Stimulated activated naive CD8-positive, alpha-beta T cell treated with anti-CD3 and anti-CD28 coated beads, Interleukin-15, amount 100 ng/mL, for 72 hours (primary cell): Measurements from ENCODE around the gene SAMD3.
"Not testable (repeated sequence)": the region's sequence is repeated elsewhere in the genome, so short reads cannot be mapped to it uniquely, and the experiment has no call there.

Experiments
- ATAC-seq: fragments of 150-1000 bp; cut with Tn5 transposase; 2 replicates; pipeline ENCODE4 v1.10.0; 2021; ENCODE audit warnings: mild to moderate bottlenecking, moderate library complexity
- DNase-seq, 2 donors: peaks; one replicate each; pipeline ENCODE4 v3.0.0; 2021 to 2022
- H3K27ac Mint-ChIP-seq, 2 donors: one replicate each; pipeline ENCODE4 v1.8.0; 2022; ENCODE audit warnings: mild to moderate bottlenecking in 2 of 2, mixed read lengths in 2 of 2, moderate library complexity in 2 of 2
- H3K27me3 Mint-ChIP-seq: one replicate; pipeline ENCODE4 v1.8.0; 2022; ENCODE audit warnings: mixed read lengths
- H3K4me1 Mint-ChIP-seq: one replicate; pipeline ENCODE4 v1.8.0; 2022; ENCODE audit warnings: mild to moderate bottlenecking, mixed read lengths
- H3K4me3 Mint-ChIP-seq, 2 donors: one replicate each; pipeline ENCODE4 v1.8.0; 2022; ENCODE audit warnings: mild to moderate bottlenecking in 2 of 2, mixed read lengths in 2 of 2, moderate library complexity in 1 of 2
- H3K9me3 Mint-ChIP-seq, 2 donors: one replicate each; pipeline ENCODE4 v1.8.0; 2022; ENCODE audit warnings: mixed read lengths in 2 of 2

SAMD3 gene

DNA sequence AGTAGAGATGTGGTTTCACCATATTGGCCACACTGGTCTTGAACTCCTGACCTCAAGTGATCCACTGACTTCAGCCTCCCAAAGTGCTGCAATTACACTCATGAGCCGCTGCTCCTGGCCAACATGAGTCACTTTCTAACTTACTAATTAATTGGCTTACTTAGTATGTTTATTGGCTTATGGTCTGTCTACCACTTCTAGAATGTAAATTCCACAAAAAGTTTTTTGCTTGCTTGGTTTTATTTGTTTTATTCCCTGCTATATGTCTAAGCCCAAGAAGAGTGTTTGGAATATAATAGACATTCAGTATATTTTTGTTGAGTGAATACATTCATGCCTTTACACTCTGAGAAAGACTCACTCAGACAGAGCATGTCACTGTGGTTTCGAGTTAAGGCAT is 86.0 kb downstream of the SAMD3 start:
- ATAC-seq (no peak), DNase-seq (no peak)
- H3K27me3 Mint-ChIP-seq, result no peaks in the 10 kb centered on the region
- H3K27ac Mint-ChIP-seq, result no peak overlapping the region
- no peaks in the 10 kb centered on the region for H3K9me3 Mint-ChIP-seq
- peaks cover 63% of the 10 kb centered on the region for H3K4me1 Mint-ChIP-seq
- H3K4me3 Mint-ChIP-seq, result no peak overlapping the region

DNA sequence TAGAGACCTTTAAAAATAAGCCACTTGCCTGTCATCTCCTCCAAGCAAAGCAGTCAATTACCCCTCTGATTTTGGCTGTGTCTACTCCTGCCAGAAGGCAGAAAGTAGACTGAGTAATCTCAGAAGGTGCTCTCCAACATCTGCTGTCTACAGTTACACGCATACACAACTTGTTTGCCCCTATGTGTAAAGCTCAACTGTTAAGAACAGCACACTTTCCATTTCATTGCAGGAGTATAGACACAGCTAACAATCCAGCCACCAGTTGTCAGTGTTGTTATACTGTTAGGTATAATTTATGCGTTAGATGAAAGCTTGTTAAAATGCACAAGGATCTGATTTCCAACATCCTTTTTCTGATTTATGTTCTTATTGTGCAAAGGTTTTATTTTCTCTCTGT is 88.2 kb downstream of the SAMD3 start:
- H3K4me3 Mint-ChIP-seq, result no peak overlapping the region

DNA sequence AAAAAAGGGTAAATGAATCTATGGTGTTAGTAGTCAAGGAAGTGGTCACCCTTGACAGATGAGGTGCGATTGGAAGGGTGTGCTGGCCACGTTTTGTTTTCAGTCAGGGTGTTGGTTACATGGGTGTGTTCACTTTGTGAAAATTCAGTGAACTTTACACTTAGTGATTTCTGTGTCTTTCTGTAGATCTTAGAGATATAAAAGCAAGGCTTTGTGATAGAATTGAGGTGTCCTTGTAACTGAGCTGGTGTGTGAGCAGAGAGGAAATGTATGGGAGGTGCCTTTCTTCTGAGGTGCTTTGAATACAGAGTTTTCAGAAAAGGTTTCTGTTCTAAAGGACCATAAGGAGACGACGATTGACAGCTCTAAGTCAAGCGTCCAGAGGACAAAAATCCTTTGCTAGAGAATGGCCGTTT is 90.5 kb downstream of the SAMD3 start:
- Mint-ChIP-seq H3K27ac (peak overlapping the region; percentile 56 to 86), H3K4me1 (peaks cover 74% of the 10 kb centered on the region), H3K27me3 (no peaks in the 10 kb centered on the region), H3K4me3 (peak overlapping the region; percentile 62 to 78), H3K9me3 (no peaks in the 10 kb centered on the region)
- ATAC-seq (peak; percentile 96), DNase-seq (peak; percentile 36 to 71)

More for the DNA sequence above, 88.2 kb downstream of the SAMD3 start:
- DNase-seq, result no peak
- Mint-ChIP-seq H3K27ac (peak overlapping the region in 1 of 2 donors; percentile 4), H3K9me3 (no peaks in the 10 kb centered on the region), H3K4me1 (peaks cover 82% of the 10 kb centered on the region), H3K27me3 (no peaks in the 10 kb centered on the region)
- ATAC-seq, result peak; percentile 41

DNA sequence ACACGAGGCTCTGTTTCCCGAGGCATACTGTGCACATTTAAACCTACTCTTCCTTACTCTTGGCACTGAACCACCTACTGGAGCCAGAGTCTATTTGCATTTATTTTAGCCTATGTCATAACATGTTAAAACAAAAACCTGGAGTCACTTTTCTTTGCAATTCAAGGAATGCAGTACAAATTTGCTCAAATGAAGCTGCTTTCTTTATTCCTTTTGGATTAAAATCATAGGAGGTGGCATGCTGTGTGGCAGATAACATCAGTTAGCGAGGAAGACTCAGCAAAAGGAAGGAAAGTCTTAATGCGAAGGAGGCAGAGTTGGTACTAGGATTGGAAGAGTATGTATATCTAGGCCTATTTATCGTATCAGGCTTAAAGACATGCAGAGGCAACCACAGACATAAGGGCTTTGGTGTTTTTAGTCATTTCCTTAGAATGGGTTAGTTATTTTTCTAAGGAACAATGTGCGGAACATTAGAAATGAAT is 92.9 kb downstream of the SAMD3 start:
- Mint-ChIP-seq H3K9me3 (no peaks in the 10 kb centered on the region), H3K27me3 (no peaks in the 10 kb centered on the region), H3K4me3 (no peak overlapping the region), H3K27ac (no peak overlapping the region), H3K4me1 (peaks cover 75% of the 10 kb centered on the region)
- ATAC-seq (no peak), DNase-seq (no peak)

DNA sequence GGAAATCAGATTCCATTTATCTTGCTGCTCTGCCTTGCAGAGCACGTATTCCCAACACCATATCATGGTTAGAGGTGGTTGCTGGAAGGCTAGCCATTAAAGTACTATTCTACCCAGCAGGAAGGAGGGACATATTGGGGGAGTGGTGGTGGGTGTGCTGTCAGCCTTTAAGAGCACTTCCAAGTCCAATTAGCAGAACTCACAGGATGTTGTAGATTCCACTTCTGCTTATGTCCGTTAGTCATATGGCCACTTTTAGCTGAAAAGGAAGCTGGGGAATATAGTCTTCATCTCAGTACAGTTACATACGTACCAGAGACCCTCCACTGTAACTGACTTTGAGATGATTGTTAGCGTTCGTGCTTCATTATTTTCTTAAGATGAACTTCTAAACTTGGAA is 94.4 kb downstream of the SAMD3 start:
- Mint-ChIP-seq H3K9me3 (no peaks in the 10 kb centered on the region), H3K27me3 (no peaks in the 10 kb centered on the region), H3K4me1 (peaks cover 62% of the 10 kb centered on the region), H3K27ac (no peak overlapping the region), H3K4me3 (no peak overlapping the region)
- DNase-seq, result no peak
- ATAC-seq, result no peak

DNA sequence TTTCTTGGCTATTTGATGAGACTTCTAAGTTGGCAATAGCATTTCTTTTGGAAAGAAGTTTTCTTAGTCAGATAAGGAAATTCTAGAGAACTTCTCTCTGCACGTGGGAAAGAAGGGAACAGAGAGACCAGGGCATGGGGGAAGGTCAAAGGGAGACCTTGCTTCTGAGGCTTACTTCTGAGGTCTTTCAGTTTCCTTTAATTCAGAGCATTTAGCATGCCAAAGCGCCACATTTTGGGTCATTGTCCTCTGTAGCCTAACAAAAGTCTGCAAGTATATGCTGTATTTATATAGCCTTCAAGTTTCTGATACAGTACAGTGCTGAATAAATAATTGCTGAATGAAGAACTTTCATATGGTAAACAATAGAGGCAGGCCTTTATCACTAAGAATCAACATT is 95.6 kb downstream of the SAMD3 start:
- ATAC-seq, result no peak

DNA sequence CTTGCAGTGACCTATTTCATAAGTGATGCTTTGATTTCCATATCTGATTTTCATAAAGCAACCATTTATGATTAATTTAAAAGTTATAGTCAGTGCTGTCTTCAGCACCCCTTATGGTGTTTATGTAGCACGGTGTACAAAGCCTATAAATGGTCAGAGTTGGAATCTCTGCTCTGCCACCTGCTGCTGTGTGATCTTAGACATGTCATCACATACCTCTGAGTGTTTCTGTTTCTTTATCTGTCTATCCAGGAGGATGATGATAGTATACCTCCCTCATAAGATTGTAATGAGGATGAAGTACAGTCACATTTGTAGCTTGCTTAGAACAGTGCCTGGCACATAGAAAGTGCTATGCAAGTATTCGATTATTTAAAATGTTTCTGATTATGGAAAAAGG is 100.5 kb downstream of the SAMD3 start:
- H3K27ac Mint-ChIP-seq, result no peak overlapping the region
- H3K9me3 Mint-ChIP-seq, result no peaks in the 10 kb centered on the region
- H3K4me1 Mint-ChIP-seq, result peaks cover 12% of the 10 kb centered on the region
- ATAC-seq (no peak), DNase-seq (no peak)
- no peaks in the 10 kb centered on the region for H3K27me3 Mint-ChIP-seq
- H3K4me3 Mint-ChIP-seq, result no peak overlapping the region

More for the DNA sequence above, 95.6 kb downstream of the SAMD3 start:
- H3K27ac Mint-ChIP-seq, result no peak overlapping the region
- H3K9me3 Mint-ChIP-seq, result no peaks in the 10 kb centered on the region
- H3K4me3 Mint-ChIP-seq, result no peak overlapping the region
- peaks cover 52% of the 10 kb centered on the region for H3K4me1 Mint-ChIP-seq
- no peak for DNase-seq
- H3K27me3 Mint-ChIP-seq, result no peaks in the 10 kb centered on the region

DNA sequence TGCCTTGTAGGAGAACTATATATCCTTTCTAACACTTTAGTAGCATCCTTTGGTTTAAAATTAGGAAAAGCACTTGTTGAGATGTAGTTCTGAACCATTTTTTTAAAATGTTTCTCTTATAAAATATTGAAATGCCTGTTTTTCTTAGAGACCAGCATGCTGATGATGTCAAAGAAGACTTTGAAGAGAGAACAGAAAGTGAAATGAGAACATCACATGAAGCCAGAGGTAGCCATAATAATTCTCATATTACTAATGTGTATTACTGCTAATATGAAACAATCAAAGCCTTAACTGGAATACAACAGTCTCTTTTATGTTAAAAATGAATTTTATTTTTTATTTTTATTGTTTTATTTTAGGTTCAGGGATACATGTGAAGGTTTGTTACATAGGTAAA is 102.0 kb downstream of the SAMD3 start:
- no peak overlapping the region for H3K4me3 Mint-ChIP-seq
- H3K4me1 Mint-ChIP-seq, result no peaks in the 10 kb centered on the region
- H3K9me3 Mint-ChIP-seq, result no peaks in the 10 kb centered on the region
- no peak overlapping the region for H3K27ac Mint-ChIP-seq
- no peak for DNase-seq
- H3K27me3 Mint-ChIP-seq, result no peaks in the 10 kb centered on the region
- ATAC-seq, result no peak

DNA sequence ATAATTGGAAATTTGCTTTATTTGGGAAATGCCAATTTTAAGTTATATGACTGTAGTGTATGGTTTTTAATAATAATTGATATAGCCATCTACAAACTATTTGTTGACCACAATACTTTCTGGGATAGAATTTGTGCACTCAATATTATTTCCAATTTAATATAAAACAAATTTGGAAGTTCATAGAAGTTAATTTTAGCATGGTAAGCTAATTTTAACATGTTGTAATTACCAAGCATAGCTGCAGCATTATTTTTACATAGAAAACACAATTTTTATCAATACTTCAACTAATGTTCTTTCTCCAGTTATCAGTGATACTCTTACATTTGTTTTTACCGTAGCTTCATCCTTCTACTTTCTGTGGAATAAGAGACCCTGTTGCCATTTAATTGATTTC is 103.5 kb downstream of the SAMD3 start:
- no peak for DNase-seq
- H3K4me3 Mint-ChIP-seq, result no peak overlapping the region
- H3K9me3 Mint-ChIP-seq, result no peaks in the 10 kb centered on the region
- H3K4me1 Mint-ChIP-seq, result no peaks in the 10 kb centered on the region
- no peak overlapping the region for H3K27ac Mint-ChIP-seq
- no peaks in the 10 kb centered on the region for H3K27me3 Mint-ChIP-seq
- no peak for ATAC-seq

DNA sequence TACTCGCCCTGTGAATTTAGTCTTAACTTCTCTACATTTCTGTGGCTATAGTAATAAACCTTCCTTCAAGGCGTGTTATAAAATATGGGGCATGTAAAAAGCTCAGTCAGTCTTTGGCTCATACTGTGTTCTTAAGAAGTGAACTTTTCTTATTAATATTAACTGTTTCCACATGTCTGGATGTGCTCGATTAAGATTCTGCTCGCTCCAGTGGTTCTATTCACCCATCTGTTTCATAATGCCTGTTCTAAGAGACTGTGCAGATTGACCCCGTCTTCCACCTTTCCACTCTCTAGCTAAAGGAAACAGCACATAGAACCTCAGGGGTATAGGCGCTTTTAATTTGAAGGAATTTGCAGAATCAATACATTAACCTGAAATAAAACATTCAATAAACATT is 104.5 kb downstream of the SAMD3 start:
- Mint-ChIP-seq H3K4me1 (no peaks in the 10 kb centered on the region), H3K9me3 (no peaks in the 10 kb centered on the region), H3K4me3 (no peak overlapping the region), H3K27me3 (no peaks in the 10 kb centered on the region), H3K27ac (no peak overlapping the region)
- DNase-seq (no peak), ATAC-seq (no peak)

DNA sequence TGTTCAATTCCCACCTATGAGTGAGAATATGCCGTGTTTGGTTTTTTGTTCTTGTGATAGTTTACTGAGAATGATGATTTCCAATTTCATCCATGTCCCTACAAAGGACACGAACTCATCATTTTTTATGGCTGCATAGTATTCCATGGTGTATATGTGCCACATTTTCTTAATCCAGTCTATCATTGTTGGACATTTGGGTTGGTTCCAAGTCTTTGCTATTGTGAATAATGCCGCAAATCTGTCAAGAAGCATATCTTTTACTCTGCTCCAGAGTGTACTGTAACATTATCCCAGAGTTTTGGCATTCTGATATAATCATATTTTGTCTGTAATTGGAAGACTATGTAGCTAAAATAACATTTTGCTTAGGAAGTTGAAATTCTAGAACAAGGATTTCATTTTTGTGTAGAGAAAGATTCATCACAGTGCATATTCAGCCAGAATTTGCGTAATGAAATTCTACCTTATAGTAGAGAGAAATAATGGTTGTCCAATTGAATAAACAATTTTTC is 105.5 kb downstream of the SAMD3 start:
- not testable (repeated sequence) for H3K27ac Mint-ChIP-seq, ATAC-seq, H3K9me3 Mint-ChIP-seq, H3K4me1 Mint-ChIP-seq, H3K4me3 Mint-ChIP-seq, DNase-seq, H3K27me3 Mint-ChIP-seq

DNA sequence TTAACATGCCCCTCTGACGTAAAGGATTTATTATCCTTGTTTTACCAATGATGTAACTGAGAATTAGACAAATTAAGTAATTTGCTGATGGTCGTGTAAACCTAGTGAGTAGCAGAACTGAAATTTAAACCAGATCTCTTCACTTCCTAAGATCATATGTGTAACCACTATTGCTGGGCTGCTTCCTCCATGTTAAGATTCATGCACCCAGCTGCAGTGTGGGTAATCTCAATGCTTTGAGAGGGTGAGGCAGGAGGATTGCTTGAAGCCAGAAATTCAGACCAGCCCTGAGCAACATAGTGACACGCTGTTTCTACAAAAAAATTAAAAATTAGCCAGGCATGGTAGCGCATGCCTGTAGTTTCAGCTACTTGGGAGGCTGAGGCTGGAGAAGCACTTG is 106.5 kb downstream of the SAMD3 start:
- Mint-ChIP-seq H3K27ac (peak overlapping the region; percentile 15 to 69), H3K9me3 (no peaks in the 10 kb centered on the region), H3K4me1 (no peaks in the 10 kb centered on the region), H3K27me3 (no peaks in the 10 kb centered on the region), H3K4me3 (no peak overlapping the region)
- ATAC-seq (no peak), DNase-seq (no peak)

DNA sequence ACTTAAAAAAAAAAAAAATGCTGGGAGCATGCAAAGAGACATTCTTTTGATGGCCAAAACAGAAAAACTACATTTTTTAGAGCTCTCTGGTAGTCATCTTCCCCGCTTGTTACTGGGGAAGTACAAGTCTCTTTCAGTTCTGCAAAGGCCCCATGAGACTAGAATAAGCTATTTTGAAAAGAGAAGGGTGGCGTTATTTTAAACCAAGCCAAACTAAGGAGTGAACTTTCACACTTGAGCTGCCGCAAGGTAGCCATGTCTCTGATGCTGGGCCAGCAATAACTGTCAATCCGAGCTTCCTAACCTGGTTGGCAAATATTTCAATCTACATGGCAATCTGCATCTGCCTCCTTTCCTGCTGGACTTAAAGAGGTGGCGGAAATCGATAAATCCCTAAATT is 107.7 kb downstream of the SAMD3 start:
- no peak for ATAC-seq
- no peak overlapping the region for H3K27ac Mint-ChIP-seq
- peaks cover 0 to 4% of the 10 kb centered on the region in 2 donors for H3K9me3 Mint-ChIP-seq
- H3K27me3 Mint-ChIP-seq, result no peaks in the 10 kb centered on the region
- H3K4me1 Mint-ChIP-seq, result no peaks in the 10 kb centered on the region
- H3K4me3 Mint-ChIP-seq, result no peak overlapping the region
- no peak for DNase-seq

DNA sequence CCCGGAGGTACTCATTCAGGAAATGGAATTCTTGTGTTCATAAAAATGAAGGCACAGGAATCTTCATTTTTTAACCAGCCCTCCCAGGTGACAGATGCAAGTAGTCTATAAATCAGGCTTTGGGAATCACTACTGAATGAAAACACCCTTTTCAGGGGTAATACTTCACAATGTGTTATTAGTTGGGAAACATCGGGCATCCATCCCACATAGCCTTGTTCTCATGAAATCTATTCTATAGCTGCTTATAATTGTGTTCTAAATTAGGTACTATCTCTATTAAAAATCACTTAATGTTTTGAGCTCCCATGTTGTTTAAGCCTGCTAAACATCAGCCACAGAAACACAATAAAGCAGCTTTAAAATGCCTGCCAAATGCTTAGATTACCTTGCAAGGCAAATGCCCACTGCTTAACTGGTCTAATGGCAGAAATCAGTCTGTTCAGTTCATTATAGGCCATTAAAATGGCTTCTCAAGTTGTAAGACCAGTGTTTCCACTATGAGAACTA is 109.5 kb downstream of the SAMD3 start:
- Mint-ChIP-seq H3K4me1 (no peaks in the 10 kb centered on the region), H3K9me3 (peaks cover 0 to 6% of the 10 kb centered on the region in 2 donors), H3K27ac (no peak overlapping the region), H3K27me3 (no peaks in the 10 kb centered on the region), H3K4me3 (no peak overlapping the region)
- ATAC-seq (no peak), DNase-seq (no peak)

DNA sequence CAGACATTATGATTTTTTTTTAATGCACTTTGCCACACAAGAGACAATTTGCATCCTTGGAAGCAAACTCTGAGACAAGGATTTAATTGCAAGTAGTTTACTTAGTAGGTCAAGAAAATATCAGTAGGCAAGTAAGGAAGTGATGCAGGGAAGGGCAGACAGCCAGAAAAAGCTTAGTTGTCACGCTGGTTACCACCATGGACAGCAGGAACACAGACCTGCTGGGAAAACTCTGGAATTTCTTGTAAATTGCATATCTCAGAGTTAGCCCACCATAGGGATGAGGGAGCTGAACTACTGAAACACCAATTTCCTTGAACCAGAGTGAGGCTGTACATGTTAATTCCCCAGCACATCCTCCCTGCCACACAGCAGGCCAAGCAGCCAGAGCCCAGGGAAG is 111.7 kb downstream of the SAMD3 start:
- no peak overlapping the region for H3K27ac Mint-ChIP-seq
- no peak for ATAC-seq
- H3K27me3 Mint-ChIP-seq, result no peaks in the 10 kb centered on the region
- H3K4me1 Mint-ChIP-seq, result no peaks in the 10 kb centered on the region
- no peak for DNase-seq
- peaks cover 0 to 6% of the 10 kb centered on the region in 2 donors for H3K9me3 Mint-ChIP-seq
- no peak overlapping the region for H3K4me3 Mint-ChIP-seq

DNA sequence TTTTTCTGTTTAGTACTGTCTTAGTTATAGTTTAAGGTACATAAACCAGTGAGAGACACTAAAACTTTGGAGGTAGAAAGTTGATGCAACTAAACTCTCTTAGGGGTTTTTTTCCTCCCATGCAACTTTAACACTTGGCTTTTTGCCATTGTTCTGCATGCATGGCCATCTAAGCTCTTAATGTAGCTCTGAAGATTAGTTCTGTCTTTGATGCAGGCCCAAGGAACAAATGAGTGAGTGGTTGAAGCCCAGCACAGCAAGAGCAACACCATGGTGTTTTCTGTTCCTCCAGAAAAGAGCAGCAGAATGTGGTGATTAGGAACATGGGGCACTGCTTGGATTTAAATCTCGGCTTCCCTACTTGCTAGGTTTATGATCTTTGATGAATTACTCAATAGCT is 115.0 kb downstream of the SAMD3 start:
- peaks cover 0 to 6% of the 10 kb centered on the region in 2 donors for H3K9me3 Mint-ChIP-seq
- no peak overlapping the region for H3K4me3 Mint-ChIP-seq
- DNase-seq (no peak), ATAC-seq (no peak)
- no peaks in the 10 kb centered on the region for H3K4me1 Mint-ChIP-seq
- no peaks in the 10 kb centered on the region for H3K27me3 Mint-ChIP-seq
- no peak overlapping the region for H3K27ac Mint-ChIP-seq
